ENCODE data around the gene CCDC70.

GRCh38 chr13:51834581-51835171 lies 27.1 kb upstream of the CCDC70 start:
- TF ChIP-seq POLR2A (IDR thresholded peaks at IDR 0.05; ENCODE audit: low read length) (no peak), GATA1 (IDR thresholded peaks at IDR 0.05; ENCODE audit: low read depth, low read length) (no peak)
